HT-29 (cell line): Measurements from ENCODE around the gene CCDC85C. TPM values are rescaled to one million over a fixed set of nuclear protein-coding genes. Genes with fewer than 3 reads are reported as not detected.
A peak's percentile ranks its signal among the peaks of the same experiment; 100 is the strongest.

ENCODE experiments used
- DNase-seq: peaks from one replicate; pipeline ENCODE4 v3.0.0-alpha.2; 2015; ENCODE audit warnings: low spot score
- total RNA-seq: library from RNA; depleted of rRNA; stranded (reverse); fragments of >200 nt; shearing (Covaris generic); gene quantifications from 2 replicates; pipeline ENCODE4 v1.2.3, GENCODE V29; 2014

CCDC85C gene
- total RNA-seq, 1 experiment from 2014 or later, result 23.8 TPM

GRCh38 chr14:99476864-99477263 is 127.1 kb downstream of the CCDC85C start:
- DNase-seq, result no peak

- DNase-seq, result no peak
Measured at GRCh38 chr14:99475660-99476059, 128.3 kb downstream of the CCDC85C start.

- DNase-seq, result no peak
Measured at GRCh38 chr14:99475179-99475578, 128.8 kb downstream of the CCDC85C start.

GRCh38 chr14:99473458-99473857 is 130.5 kb downstream of the CCDC85C start:
- DNase-seq, result no peak

GRCh38 chr14:99472937-99473336 is 131.1 kb downstream of the CCDC85C start:
- no peak for DNase-seq

- DNase-seq, result no peak
Measured at GRCh38 chr14:99471731-99472130, 132.3 kb downstream of the CCDC85C start.

GRCh38 chr14:99468836-99469592 is 135.0 kb downstream of the CCDC85C start:
- DNase-seq, result no peak

- no peak for DNase-seq
Measured at GRCh38 chr14:99468081-99468480, 135.9 kb downstream of the CCDC85C start.

- peak; percentile 11 for DNase-seq
Measured at GRCh38 chr14:99467336-99468078, 136.5 kb downstream of the CCDC85C start.

GRCh38 chr14:99466758-99467157 is 137.2 kb downstream of the CCDC85C start:
- no peak for DNase-seq

GRCh38 chr14:99465288-99465687 is 138.7 kb downstream of the CCDC85C start:
- DNase-seq, result no peak

- no peak for DNase-seq
Measured at GRCh38 chr14:99463974-99464373, 140.0 kb downstream of the CCDC85C start.

GRCh38 chr14:99462210-99462609 is 141.8 kb downstream of the CCDC85C start:
- no peak for DNase-seq

GRCh38 chr14:99461411-99462085 is 142.5 kb downstream of the CCDC85C start:
- no peak for DNase-seq

GRCh38 chr14:99460793-99461192 is 143.2 kb downstream of the CCDC85C start:
- no peak for DNase-seq

- no peak for DNase-seq
Measured at GRCh38 chr14:99459481-99460100, 144.4 kb downstream of the CCDC85C start.

- no peak for DNase-seq
Measured at GRCh38 chr14:99454246-99454645, 149.8 kb downstream of the CCDC85C start.

- no peak for DNase-seq
Measured at GRCh38 chr14:99452968-99453367, 151.0 kb downstream of the CCDC85C start.

GRCh38 chr14:99451234-99451633 is 152.8 kb downstream of the CCDC85C start:
- DNase-seq, result no peak

- DNase-seq, result no peak
Measured at GRCh38 chr14:99450266-99450665, 153.7 kb downstream of the CCDC85C start.
